ENCODE results near the gene GPD2. TPM values are rescaled to one million over a fixed set of nuclear protein-coding genes. Genes with fewer than 3 reads are reported as not detected.

The GPD2 gene
- total and polyA plus RNA-seq, 2 of the 8 experiments (the other 6 are each of a cell fraction or from before 2014, with no cell fraction given) = 8.4 to 43.1 TPM

GRCh38 chr2:156532989-156533388 is 96.8 kb downstream of the GPD2 start:
- H3K9ac ChIP-seq (replicated peaks in 1 of 4; ENCODE audit: extremely low read depth in 1 of 4, low read depth in 3 of 4, low read length in 3 of 4) = no peak overlapping the region
- H3K36me3 ChIP-seq (ENCODE audit: control insufficient read depth in 2 of 4, insufficient read depth in 4 of 4, low read length in 3 of 4) = no peaks in the 10 kb centered on the region
- H2AK5ac ChIP-seq (ENCODE audit: low read depth, low read length) = no peak overlapping the region
- ChIA-PET POLR2A (ENCODE audit: partially characterized antibody) (no interaction called here), CTCF (ENCODE audit: partially characterized antibody) (interaction anchor here (0.6 kb wide), 1 partner anchor 1154 kb away, joined by 3 read pairs; no protein-coding TSS in a partner anchor)
- no peak for FAIRE-seq
- H3K23me2 ChIP-seq (ENCODE audit: low read depth, low read length) = no peaks in the 10 kb centered on the region
- H2BK120ac ChIP-seq (replicated peaks; ENCODE audit: low read depth, low read length) = no peak overlapping the region
- no peaks in the 10 kb centered on the region for H3K4me1 ChIP-seq (replicated peaks in 1 of 4; ENCODE audit: control insufficient read depth in 3 of 4, insufficient read depth in 4 of 4, low read length in 3 of 4)
- no peak overlapping the region for H3K4me3 ChIP-seq (ENCODE audit: extremely low read depth in 1 of 4, insufficient read depth in 2 of 4, low read depth in 3 of 4, low read length in 4 of 4)
- H3K27ac ChIP-seq (ENCODE audit: low read depth, low read length) = no peak overlapping the region
- H3K14ac ChIP-seq (ENCODE audit: insufficient read length) = no peak overlapping the region
- no peak for DNase-seq (ENCODE audit: low read depth in 1 of 2, low spot score in 2 of 2)
- H3K27me3 ChIP-seq (replicated peaks in 1 of 4; ENCODE audit: control insufficient read depth in 3 of 4, extremely low read depth in 1 of 4, insufficient read depth in 3 of 4, low read length in 3 of 4) = no peaks in the 10 kb centered on the region
- no peak overlapping the region for H4K91ac ChIP-seq (replicated peaks; ENCODE audit: insufficient read length, low read length)
- no peaks in the 10 kb centered on the region for H3K79me2 ChIP-seq (ENCODE audit: control insufficient read depth in 1 of 2, insufficient read depth in 2 of 2, low read length in 2 of 2)
- no peak overlapping the region for H2BK5ac ChIP-seq (ENCODE audit: low read depth, low read length)
- no peaks in the 10 kb centered on the region for H4K20me1 ChIP-seq (replicated peaks in 1 of 2; ENCODE audit: control insufficient read depth in 1 of 2, insufficient read depth in 2 of 2, low read length in 2 of 2)
- H3K9me3 ChIP-seq (ENCODE audit: insufficient read depth in 2 of 2, low read depth in 1 of 2, low read length in 1 of 2) = no peaks in the 10 kb centered on the region
- no peak overlapping the region for H3K23ac ChIP-seq (ENCODE audit: insufficient read length)
- H4K5ac ChIP-seq (ENCODE audit: insufficient read length, low read depth, low read length) = no peak overlapping the region
- TF ChIP-seq HDAC6 (IDR thresholded peaks at IDR 0.05; ENCODE audit: low read depth, low read length) (no peak), POLR2AphosphoS5 (IDR thresholded peaks at IDR 0.05; ENCODE audit: low read depth, low read length) (no peak), CREB1 (IDR thresholded peaks at IDR 0.05) (no peak), GTF2F1 (IDR thresholded peaks at IDR 0.05; ENCODE audit: borderline replicate concordance, low read depth, low read length) (no peak), USF2 (IDR thresholded peaks at IDR 0.05; ENCODE audit: low read length) (no peak), NRF1 (IDR thresholded peaks at IDR 0.05; ENCODE audit: low read depth, low read length) (no peak), CBX5 (IDR thresholded peaks at IDR 0.05; ENCODE audit: low read depth, low read length) (no peak), CHD2 (IDR thresholded peaks at IDR 0.05; ENCODE audit: low read length) (no peak), JUND (IDR thresholded peaks at IDR 0.05; ENCODE audit: low read length) (no peak), BRCA1 (IDR thresholded peaks at IDR 0.05; ENCODE audit: low read depth, low read length) (no peak), RFX5 (IDR thresholded peaks at IDR 0.05; ENCODE audit: borderline replicate concordance, low read depth, low read length) (no peak), NANOG (IDR thresholded peaks at IDR 0.05; ENCODE audit: insufficient read depth, low read depth, low read length, poor library complexity, severe bottlenecking) (no peak), TBP (IDR thresholded peaks at IDR 0.05; ENCODE audit: low read depth, low read length) (no peak)
- TF ChIP-seq, protein P1, sequence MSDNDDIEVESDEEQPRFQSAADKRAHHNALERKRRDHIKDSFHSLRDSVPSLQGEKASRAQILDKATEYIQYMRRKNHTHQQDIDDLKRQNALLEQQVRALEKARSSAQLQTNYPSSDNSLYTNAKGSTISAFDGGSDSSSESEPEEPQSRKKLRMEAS (IDR thresholded peaks at IDR 0.05) = no peak
- 92% methylated on average over 2 of the region's 2 CpGs; no CpG with 5 or more reads in 1 of the 2 experiments for WGBS, 2 experiments (ENCODE audit: extremely low coverage in 1 of 2, insufficient coverage in 1 of 2, insufficient read length in 1 of 2, insufficient replicate concordance in 2 of 2, low coverage in 1 of 2, low lambda C conversion rate in 2 of 2, missing lambda C conversion rate in 1 of 2)
- H3K4ac ChIP-seq (replicated peaks; ENCODE audit: insufficient read length, low read depth, low read length) = no peak overlapping the region
- no peak overlapping the region for H3K18ac ChIP-seq (ENCODE audit: extremely low read depth, low read length)
- no peak overlapping the region for H3K56ac ChIP-seq (replicated peaks; ENCODE audit: insufficient read length, low read depth, low read length)
- no peaks in the 10 kb centered on the region; the same call in 1 of the 2 replicates for H3K79me1 ChIP-seq (ENCODE audit: low read depth, low read length)
- H2AFZ ChIP-seq (ENCODE audit: low read length) = no peak overlapping the region
- no peak overlapping the region for H3K4me2 ChIP-seq (ENCODE audit: insufficient read depth in 1 of 2, low read depth in 2 of 2, low read length in 2 of 2)
- H2BK15ac ChIP-seq (ENCODE audit: low read length) = no peak overlapping the region
- no peak overlapping the region for H4K8ac ChIP-seq (ENCODE audit: extremely low read depth, insufficient read depth, low read length)
- H2BK20ac ChIP-seq (ENCODE audit: low read length) = no peak overlapping the region
- no peak overlapping the region for H2BK12ac ChIP-seq (ENCODE audit: low read depth, low read length)

All from H1 (cell line).